ENCODE results near the gene GRAMD1A.

GRAMD1A gene

GRCh38 chr19:35029737-35030256 is 29.7 kb downstream of the GRAMD1A start (continued):
- no peak for TF ChIP-seq TSHZ1 (tag by site-specific recombination; IDR thresholded peaks at IDR 0.05; ENCODE audit: borderline replicate concordance)
- no peak for TF ChIP-seq ZFP41 (tag by site-specific recombination; IDR thresholded peaks at IDR 0.05; ENCODE audit: borderline replicate concordance)
- TF ChIP-seq OSR2 (tag by site-specific recombination; IDR thresholded peaks at IDR 0.05) = no peak
- TF ChIP-seq BCL11B (tag by site-specific recombination; IDR thresholded peaks at IDR 0.05; ENCODE audit: low read depth) = 0 out of 2 replicates have a peak, but pooled peaks have one; percentile 39
- TF ChIP-seq ZNF596 (tag by site-specific recombination; IDR thresholded peaks at IDR 0.05) = no peak
- 0 out of 2 replicates have a peak, but pooled peaks have one; percentile 38 for TF ChIP-seq KLF8 (tag by site-specific recombination; IDR thresholded peaks at IDR 0.05)
- TF ChIP-seq ZNF426 (tag by site-specific recombination; IDR thresholded peaks at IDR 0.05) = no peak
- TF ChIP-seq ZNF501 (tag by site-specific recombination; IDR thresholded peaks at IDR 0.05) = peak; percentile 55; the same call in 1 of the 2 replicates
- TF ChIP-seq ZBTB26 (tag by site-specific recombination; optimal IDR thresholded peaks at IDR 0.05) = peak; percentile 23
- peak; percentile 13; the same call in 1 of the 2 replicates for TF ChIP-seq ZSCAN30 (tag by site-specific recombination; IDR thresholded peaks at IDR 0.05)
- no peak for TF ChIP-seq ZNF658 (tag by site-specific recombination; IDR thresholded peaks at IDR 0.05)
- no peak for TF ChIP-seq ZNF292 (tag by site-specific recombination; IDR thresholded peaks at IDR 0.05; ENCODE audit: borderline replicate concordance, low read depth)
- TF ChIP-seq KLF9 (tag by site-specific recombination; IDR thresholded peaks at IDR 0.05; ENCODE audit: low read depth) = peak; percentile 61
- TF ChIP-seq ZFP69B (tag by site-specific recombination; IDR thresholded peaks at IDR 0.05) = 0 out of 2 replicates have a peak, but pooled peaks have one; percentile 7
- peak; percentile 84 for TF ChIP-seq ZNF398 (tag by site-specific recombination; IDR thresholded peaks at IDR 0.05)
- no peak for TF ChIP-seq GFI1B (tag by site-specific recombination; IDR thresholded peaks at IDR 0.05)
- peak; percentile 96 for TF ChIP-seq GLIS2 (tag by site-specific recombination; IDR thresholded peaks at IDR 0.05)
- 0 out of 2 replicates have a peak, but pooled peaks have one; percentile 1 for TF ChIP-seq ZNF843 (tag by site-specific recombination; IDR thresholded peaks at IDR 0.05)
- peak; percentile 99 for TF ChIP-seq ZBTB20 (tag by site-specific recombination; IDR thresholded peaks at IDR 0.05)
- no peak for TF ChIP-seq ZNF776 (tag by site-specific recombination; IDR thresholded peaks at IDR 0.05; ENCODE audit: borderline replicate concordance)
- no peak for TF ChIP-seq ZNF600 (tag by site-specific recombination; IDR thresholded peaks at IDR 0.05)
- no peak for TF ChIP-seq ZNF112 (tag by site-specific recombination; IDR thresholded peaks at IDR 0.05)
- TF ChIP-seq ZNF561 (tag by site-specific recombination; IDR thresholded peaks at IDR 0.05; ENCODE audit: borderline replicate concordance) = peak; percentile 77
- TF ChIP-seq PRDM10 (tag by site-specific recombination; IDR thresholded peaks at IDR 0.05) = peak; percentile 73
- TF ChIP-seq ZNF169 (tag by site-specific recombination; IDR thresholded peaks at IDR 0.05) = no peak
- TF ChIP-seq ZNF366 (tag by site-specific recombination; conservative IDR thresholded peaks at IDR 0.05) = peak; percentile 36; the same call in 1 of the 2 replicates
- TF ChIP-seq ZNF132 (tag by site-specific recombination; IDR thresholded peaks at IDR 0.05; ENCODE audit: borderline replicate concordance) = no peak
- TF ChIP-seq ZNF677 (tag by site-specific recombination; IDR thresholded peaks at IDR 0.05) = peak; percentile 11; the same call in 1 of the 2 replicates
- TF ChIP-seq ZNF223 (tag by site-specific recombination; IDR thresholded peaks at IDR 0.05) = no peak
- no peak for TF ChIP-seq ZNF274 (IDR thresholded peaks at IDR 0.05; ENCODE audit: low read length)
- no peak for TF ChIP-seq ZNF274 (tag by site-specific recombination; IDR thresholded peaks at IDR 0.05; ENCODE audit: borderline replicate concordance)
